Measurements from ENCODE around the gene EFEMP2.

EFEMP2 gene

DNA sequence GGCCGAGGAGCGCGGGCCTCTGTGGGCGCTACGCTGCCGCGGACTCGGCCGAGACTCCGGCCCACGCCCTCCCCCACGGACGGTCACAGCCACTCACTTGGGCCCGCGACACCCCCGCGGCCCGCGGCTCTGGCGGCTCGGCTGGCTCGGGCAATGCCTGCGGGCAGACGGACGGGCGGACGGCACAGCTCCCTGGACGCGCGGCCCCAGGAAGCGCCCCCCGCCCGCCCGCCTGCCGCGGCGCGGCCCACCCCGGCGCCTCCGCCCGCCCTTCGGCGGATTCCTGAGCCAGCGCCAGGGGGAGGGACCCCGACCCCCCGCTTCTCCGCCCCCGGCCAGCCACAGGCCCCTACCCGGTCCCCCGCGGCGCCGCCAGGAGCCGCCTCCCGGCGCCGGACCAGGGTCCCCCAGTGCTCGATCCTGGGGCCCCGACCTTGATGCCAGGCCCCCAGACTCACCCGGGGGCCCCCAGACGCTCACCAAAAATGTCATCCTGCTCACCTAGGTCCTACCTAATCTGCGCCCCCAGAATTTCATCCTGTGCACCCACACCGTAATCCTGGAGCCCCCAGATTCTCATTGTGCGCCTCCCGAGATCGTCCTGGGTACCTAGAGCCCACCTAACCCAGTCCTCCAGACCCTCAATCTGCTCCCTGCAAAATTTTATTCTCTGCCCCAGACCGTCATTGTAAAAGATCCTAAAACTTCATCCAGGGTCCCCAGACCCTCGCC lies at the start of gene EFEMP2:
TSS of gene EFEMP2 (minus strand) at position 215 of the 732 bp plus-strand sequence. CDS start 446 bp downstream, outside the sequence.
- DNase-seq (ENCODE audit: low spot score), result peak; percentile 86

DNA sequence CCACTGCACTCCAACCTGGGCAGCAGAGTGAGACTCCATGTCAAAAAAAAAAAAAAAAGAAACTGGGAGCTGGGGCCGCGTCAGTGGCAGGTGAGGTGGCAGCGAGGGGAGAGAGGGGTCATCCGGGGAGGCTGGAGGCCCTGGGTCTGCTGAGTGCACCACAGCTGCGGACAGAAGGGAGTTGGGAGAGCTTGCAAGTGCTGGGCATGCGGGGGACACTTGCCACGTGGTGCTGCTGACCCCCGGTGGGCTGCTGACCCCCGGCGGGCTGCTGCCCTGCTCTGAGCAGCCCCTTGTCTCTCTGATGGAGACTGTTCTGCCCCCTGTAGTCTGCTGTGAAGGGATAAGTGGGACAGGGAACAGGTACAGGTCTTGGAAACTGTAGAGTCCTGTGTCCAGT lies 49.3 kb upstream of the EFEMP2 start:
- DNase-seq (ENCODE audit: low spot score), result no peak

DNA sequence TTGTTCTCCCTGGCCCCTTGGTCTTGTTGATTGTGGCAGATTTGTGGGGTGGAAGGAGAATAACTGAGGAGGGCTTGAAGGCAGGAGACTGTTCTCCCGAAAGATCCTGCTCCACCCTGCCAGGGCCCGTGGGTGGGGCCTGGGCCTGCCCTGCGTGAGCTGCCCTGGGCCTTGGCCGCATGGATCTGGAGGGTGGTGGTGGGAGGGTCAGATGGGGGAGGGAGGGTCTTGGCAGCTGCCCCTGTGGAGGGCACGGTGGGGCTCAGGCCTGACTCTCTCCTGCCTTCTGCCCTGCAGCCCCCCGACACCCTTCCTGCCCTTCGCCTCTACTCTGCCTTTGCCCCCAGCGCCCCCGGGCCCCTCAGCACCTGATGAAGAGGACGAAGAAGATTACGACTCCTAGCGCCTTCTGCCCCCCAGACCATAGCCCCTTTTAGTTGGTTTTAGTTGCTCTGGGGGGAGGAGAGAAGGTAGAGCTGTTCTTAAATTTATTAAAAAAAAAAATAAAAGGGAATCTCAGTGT lies 48.5 kb upstream of the EFEMP2 start:
- no peak for DNase-seq (ENCODE audit: low spot score)

DNA sequence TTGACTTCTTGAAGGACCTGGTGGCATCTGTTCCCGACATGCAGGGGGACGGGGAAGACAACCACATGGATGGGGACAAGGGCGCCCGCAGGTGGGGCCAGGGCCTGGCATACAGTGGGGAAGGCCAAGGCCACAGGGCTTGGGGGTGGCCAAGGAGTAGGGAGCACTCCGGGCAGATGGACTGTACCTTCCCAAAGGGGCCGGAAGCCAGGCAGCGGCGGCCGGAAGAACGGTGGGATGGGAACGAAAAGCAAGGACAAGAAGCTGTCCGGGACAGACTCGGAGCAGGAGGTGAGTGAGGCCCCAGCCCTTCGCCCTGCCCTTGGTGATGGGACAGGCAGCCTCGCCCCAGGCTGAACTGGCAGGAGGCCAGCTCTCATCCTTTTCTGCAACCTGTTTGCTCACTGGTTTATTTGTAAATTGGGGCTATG lies 47.8 kb upstream of the EFEMP2 start:
- no peak for DNase-seq (ENCODE audit: low spot score)

DNA sequence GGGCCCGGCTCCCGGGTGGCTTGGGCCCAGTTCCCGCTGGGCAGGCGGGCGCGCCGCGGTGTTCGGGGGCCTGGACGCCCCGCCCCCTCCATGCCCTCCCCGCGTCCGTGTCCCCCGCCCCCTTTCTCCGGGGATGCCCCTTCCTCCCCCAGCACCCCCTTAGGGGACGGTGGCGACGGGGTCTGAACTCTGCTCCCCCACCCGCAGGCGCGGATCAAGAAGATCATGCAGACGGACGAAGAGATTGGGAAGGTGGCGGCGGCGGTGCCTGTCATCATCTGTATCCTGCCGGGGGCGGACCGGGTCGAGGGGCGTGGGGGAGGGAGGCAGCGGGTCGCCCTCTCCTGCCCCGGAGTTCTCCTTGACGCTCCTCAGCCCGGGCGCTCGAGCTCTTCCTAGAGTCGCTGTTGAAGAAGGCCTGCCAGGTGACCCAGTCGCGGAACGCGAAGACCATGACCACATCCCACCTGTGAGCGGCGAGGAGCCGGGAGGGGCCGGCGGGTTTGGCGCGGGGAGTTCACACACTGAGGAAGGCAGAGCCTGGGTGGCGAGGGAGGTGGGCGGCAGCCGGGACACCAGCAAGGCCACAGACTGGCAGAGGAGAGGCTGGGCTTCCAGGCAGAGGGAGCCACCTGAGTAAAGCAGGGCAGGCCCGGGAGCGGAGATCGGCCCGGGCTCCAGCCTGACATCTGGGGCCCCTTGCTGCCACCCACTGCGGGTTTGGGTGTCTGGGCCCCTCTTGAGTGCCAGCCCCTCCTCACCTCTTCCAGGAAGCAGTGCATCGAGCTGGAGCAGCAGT lies 47.2 kb upstream of the EFEMP2 start:
- no peak for DNase-seq (ENCODE audit: low spot score)

DNA sequence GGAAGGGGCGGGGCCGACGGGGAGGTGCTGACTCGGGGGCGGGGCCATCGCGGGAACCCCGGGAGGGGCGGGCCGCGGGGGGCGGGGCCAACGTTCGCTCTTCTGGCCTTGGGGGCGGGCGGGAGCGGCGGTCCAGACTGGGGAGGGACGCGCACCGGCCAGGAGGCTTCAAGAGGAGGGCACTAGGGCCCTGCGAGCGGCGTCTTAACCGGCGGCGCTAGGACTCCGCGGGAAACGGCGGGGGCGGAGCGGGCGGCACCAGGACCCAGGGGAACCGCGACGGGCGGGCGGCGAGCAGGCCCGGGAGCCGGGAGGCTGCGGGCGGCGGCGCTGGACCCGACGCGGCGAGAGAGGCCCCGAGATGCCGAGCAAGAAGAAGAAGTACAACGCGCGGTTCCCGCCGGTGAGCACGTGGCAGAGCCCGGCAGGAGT lies 46.6 kb upstream of the EFEMP2 start, which contains the start of gene DRAP1:
TSS of gene DRAP1 (plus strand) at position 286 of the 432 bp plus-strand sequence. CDS start at position 362, 76 bp downstream.
- peak; percentile 100 for DNase-seq (ENCODE audit: low spot score)

DNA sequence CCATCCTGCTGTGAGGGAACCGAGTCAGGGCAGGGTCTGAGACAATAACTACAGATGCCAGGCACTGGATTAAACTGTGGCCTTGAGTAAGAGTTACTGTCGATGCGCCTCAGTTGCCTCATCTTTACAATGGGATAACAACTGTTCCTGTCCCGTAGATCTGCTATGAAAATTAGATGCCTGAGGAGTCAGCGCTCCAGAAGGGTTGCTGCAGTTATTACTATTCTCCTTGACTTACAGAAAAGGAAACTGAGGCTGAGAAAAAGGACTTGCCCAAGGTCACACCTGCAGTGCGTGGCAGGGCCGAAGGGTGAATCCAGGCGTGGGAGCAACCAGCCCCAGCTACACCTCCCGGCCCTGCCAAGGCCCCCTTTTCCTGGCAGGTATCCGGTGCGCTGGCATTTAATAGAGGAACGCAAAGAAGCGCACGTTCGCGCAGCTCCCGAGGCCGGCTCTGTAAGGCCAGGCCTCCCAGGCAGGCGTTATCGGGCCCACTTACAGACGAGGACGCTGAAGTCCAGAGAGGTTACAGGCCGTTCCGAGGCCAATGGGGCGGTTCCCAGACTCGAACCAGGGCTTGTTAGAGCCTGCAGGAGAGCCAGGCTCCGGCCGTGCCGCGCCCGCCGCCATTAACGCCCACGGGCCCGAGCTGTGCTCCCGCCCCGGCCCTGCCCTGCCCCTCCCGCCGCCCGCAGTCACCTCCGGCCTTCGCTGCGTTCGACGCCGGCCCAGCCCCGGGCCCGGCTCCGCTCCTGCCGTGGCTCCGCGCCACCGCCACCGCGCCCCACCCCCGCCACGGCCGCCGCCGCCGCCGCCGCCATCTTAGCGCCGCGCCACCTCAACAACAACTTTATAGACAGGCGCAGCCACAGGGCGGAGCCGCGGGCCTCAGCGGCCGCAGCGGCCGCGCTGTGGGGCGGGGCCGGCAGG lies 45.9 kb upstream of the EFEMP2 start, which contains the start of gene C11orf68:
TSS of gene C11orf68 (minus strand) at position 852 of the 930 bp plus-strand sequence. CDS start at position 821, 31 bp downstream.
- DNase-seq (ENCODE audit: low spot score), result no peak

DNA sequence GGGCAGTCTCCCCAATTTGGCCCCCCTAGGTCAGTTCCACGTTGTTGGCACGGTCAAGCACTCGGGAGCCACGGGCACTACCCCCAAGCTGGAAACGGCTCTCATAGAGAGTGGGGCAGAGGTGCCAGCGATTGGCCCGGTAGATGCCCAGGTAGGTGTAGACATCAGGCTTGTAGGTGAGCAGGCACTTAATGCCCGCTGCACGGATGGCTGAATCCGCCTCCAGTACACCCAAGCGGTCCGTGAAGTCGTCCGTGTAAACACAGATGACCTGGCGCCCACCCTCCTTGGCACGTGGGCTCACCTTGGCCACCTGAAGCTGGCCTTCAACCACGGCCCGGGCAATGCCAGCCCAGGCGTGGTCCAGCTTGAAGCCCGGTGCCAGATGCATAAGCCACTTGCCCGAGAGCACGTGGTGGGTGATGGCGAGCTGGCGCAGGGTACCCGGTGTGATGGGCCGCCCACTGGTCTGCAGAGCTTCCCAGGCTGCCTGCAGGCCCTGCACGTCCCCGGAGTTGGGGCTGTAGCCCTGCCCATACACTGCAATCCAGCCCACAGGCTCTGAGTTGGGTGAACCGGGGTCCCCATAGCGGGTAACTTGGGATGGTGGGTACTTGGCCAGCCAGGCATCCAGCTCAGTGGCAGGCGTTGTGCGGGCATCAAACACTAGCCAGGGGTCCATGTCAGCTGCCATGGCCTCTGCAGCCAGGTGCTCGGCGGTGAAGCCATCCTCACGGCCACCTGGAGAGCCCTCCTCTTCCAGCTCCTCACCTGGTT lies 45.0 kb upstream of the EFEMP2 start:
- DNase-seq (ENCODE audit: low spot score), result no peak

DNA sequence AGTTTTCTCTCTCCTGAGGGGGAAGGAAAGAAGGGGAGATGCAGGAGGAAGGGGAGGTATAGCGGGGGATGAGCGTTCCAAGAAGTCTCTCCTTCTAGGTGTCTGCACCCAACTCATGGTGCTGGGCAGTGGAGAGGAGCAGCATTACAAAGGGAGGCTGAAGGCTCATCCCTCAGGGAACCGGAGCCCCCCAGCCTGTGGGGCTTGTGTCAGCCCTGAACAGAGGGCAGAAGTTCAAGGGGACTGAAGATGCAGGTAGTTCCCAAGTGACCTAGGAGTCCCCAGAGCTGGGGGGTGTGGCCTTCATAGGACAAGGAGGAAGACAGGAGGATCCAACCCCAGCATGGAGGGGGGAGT lies 44.5 kb upstream of the EFEMP2 start:
- DNase-seq (ENCODE audit: low spot score), result no peak

DNA sequence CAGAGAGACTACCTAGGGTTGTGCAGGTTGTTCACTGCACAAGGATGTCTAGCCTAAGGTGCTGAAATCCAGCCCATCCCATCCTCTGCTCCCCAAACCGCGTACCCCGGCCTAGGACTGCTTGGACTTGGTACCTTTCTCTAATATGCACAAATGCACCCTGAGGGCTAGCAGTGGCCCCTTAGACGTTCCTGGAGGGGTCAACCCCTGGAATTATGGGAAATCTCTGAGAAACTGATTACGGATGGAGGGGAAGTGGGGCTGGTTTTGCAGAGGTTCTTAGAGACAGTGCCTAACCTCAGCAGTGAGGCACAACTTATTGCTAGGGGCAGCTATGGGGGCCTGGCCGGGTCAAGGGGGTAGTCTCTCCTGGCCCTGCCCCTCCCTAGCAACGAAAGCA lies 43.8 kb upstream of the EFEMP2 start:
- no peak for DNase-seq (ENCODE audit: low spot score)

DNA sequence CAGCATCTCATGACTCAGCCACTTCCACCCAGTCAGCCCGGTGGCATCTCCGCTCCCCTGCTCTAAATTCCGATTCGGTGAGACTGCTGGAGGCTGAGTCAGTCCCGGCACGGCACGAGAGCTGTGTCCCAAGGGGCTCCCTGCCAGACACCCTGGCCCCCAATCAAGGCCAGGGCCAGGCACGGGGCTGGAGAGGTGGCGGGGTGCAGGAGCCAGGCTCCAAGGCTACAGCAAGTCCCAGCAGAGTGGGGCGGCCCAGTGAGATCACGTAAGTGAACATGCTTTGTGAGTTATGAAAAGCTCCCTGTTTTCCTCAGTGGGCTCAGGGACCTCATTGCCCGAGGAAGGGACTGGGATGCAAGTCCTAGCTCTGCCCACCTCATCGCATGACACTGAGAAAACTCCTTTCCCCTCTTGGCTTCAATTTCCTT lies 43.2 kb upstream of the EFEMP2 start:
- DNase-seq (ENCODE audit: low spot score), result no peak

DNA sequence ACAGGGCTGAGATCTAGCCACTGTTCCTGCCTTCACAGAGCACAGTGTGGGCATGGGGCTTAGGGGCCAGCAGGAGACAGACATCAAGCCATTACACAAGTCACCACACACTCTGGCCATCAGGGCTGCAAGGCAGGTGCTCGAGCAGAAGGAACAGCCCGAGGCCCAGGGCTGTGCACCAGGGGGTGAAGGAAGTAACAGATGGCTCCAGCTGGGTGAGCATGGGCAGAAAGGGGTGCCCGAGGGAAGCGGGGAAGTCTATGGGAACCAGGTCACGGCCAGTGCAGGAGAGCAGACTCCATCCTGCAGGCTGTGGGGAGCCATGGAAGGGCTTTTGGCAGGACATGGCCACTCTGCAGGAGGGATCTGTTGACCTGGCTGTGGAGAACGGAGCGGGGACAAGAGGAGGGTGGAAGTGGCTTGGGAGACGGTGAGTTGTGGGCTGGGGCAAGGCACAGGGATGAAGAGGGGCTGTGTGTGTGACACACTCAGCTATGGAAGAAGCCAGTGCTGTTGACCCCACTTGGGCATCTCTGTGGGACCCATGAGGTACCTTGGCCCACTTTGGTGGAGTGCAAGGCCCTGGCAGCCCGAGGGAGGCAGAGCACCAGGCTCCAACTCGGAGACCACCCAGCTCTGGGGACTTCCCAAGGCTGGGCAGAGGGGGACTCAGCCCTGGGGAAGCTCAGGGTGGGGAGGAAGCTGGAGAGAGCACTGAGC lies 42.7 kb upstream of the EFEMP2 start:
- no peak for DNase-seq (ENCODE audit: low spot score)

DNA sequence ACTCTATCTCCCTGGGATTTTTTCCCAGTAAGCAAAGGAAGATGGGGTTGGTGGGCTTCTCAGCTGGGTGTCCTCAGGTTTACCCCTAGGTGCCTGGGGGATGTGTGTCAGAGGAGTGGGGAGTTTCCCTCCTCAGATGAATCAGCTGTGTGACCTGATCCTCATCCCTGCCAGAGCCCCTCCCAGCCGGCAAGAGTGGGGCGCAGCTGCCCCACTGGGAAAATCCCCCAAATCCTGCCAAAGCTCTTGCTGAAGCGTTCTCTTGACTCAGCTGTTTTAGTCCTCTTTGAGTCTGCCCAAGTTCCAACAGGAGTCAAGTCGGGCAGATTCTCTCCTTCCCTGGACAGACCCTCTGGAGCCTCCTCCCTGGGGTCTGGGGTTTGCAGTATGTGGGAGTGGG lies 40.2 kb upstream of the EFEMP2 start:
- no peak for DNase-seq (ENCODE audit: low spot score)

DNA sequence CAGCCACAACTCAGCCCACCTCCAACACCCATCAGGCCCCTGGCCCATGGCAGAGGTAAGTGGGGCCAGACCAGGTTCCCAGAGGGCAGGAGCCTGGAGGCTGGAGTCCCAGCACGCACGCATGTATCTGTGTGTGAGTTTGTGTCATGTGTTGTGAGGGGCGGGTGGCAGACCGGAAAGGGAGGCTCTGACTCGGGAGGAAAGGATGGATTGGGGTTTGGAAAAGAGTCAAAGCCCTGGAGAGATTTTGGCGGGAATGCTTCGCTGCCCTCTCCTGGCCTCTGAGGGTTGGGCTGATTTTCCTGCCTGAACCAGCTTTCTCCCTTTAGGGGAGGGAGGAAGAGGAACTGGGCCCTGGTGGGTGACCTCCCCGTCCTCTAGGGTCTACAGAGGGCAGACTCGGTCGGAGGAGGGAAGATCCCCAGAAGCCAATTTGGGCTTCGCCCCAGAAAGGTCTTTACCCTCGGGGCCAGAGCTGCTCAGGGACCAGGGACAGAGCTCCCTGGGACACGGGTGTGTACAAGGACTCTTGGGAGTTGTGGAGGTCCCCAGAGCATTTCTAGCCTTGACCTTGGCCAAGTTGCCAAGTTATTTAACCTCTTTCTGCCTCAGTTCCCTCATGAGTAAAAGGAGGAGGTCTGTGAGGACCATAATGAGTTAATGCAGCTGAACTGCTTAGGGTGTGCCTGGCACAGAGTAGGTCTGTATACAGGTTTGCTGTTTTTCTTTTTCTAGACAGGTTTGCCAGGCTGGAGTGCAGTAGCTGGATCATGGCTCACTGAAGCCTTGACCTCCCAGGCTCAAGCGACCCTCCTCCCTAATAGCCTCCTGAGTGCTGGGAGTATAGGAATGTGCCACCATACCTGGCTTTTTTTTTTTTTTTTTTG lies 39.3 kb upstream of the EFEMP2 start:
- DNase-seq (ENCODE audit: low spot score), result no peak

DNA sequence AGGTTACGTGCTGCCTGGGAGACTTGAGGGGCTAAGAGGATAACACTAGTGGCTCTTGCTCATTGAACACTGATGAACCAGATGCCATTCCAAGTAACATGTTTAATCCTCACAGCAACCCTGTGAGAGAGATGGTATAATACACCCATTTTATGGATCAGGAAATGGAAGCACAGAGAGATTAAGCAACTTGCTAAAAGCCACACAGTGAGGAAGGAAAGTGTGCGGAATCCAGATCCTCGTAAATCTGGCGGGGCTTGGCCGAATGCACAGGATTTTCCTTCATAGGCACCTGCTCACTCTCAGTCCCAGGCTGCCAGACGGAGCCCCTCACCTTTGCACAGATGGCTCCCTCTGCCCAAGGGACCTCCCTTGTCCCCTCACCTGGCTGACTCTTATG lies 35.3 kb upstream of the EFEMP2 start:
- DNase-seq (ENCODE audit: low spot score), result no peak

DNA sequence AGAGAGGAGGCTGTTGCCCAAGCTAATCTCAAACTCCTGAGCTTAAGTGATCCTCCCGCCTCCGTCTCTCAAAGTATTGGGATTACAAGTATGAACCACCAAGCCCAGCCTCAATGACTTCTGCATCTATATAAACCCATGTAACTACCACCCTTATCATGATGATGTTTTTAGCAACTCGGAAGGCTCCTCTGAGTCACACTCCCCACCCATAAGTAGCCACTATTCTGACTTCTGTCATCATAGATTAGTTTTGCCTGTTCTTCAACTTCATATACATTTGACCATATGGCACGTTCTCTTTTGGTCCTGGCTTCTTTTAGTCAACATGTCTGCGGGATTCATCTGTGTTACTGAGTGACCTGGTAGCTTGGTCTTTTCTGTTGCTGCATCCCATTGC lies 34.0 kb upstream of the EFEMP2 start:
- DNase-seq (ENCODE audit: low spot score), result no peak

DNA sequence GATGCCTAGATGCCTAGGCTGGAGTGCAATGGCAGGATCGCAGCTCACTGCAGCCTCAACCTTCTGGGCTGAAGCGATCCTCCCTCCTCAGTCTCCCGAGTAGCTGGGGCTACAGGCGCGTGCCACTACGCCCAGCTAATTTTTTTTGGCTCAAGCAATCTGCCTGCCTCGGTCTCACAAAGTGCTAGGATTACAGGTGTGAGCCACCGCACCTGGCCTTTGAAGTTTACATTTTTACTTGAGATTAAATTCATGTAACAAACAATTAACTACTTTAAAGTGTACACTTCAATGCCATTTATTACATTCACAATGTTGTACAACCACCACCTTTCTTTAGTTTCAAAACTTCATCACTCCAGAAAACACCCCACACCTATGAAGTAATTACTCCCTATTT lies 31.1 kb upstream of the EFEMP2 start:
- no peak for DNase-seq (ENCODE audit: low spot score)

DNA sequence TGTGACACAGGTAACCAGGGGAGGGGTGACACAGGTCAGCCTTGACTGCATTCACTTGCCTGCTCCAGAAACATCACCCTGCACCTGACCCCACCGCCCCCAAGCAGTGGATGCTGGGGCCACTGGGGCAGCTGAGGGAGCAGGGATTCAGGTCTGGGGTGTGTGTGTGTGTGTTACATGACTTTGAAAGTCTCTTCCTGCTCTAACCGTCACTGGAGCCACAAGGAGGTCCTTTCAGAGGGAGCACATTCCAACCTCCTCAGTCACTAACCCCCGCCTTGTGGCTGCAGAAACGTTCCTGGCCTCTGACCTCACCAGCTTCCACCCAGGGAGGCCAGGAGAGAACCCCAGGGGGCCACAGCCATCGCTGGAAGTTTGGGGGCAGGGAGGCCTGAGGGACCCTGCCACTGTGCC lies 30.5 kb upstream of the EFEMP2 start:
- DNase-seq (ENCODE audit: low spot score), result no peak

DNA sequence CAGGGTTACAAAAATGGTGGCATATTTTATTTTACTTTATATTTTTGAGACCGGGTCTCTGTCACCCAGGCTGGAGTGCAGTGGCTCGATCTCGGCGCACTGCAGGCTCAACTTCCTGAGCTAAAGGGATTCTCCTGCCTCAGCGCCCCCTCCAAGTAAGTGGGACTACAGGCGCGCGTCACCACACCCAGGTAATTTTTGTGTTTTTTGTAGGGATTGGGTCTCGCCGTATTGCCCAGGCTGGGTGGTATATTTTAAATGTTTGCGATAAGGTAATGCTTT lies 28.2 kb upstream of the EFEMP2 start:
- DNase-seq (ENCODE audit: low spot score), result no peak

Measured in left forelimb (tissue), 1 donor.